GM23338 (cell line): ENCODE results near the gene SYNGR4.

Experiments used
- CREB1 ChIP-seq: fragments of 250-450 bp; sonication (Bioruptor Pico); IDR thresholded peaks from 2 replicates; pipeline ENCODE4 v1.5.0; 2020; ENCODE audit warnings: low read depth, mild to moderate bottlenecking, moderate library complexity
- CTCF ChIP-seq, 2 experiments: fragments of 200-600 bp in 1 of 2; sonication (generic) in 1 of 2; conservative IDR thresholded peaks; 2 replicates each; pipeline versions ENCODE4 v1.5.1 to v1.6.1; 2016 to 2017; ENCODE audit warnings: antibody characterized with exemption in 2 of 2, low read depth in 2 of 2, mild to moderate bottlenecking in 2 of 2, moderate library complexity in 1 of 2
- EZH2 ChIP-seq: fragments of 200-600 bp; sonication (generic); IDR thresholded peaks from one replicate; pipeline ENCODE4 v1.8.0; 2017; ENCODE audit warnings: antibody characterized with exemption, mild to moderate bottlenecking, low read depth; ENCODE audit not compliant: unreplicated experiment
- EZH2phosphoT487 ChIP-seq: fragments of 200-600 bp; sonication (generic); IDR thresholded peaks from one replicate; pipeline ENCODE4 v1.8.1; 2018; ENCODE audit warnings: antibody characterized with exemption; ENCODE audit not compliant: unreplicated experiment
- JUNB ChIP-seq: IDR thresholded peaks from one replicate; pipeline ENCODE4 v1.6.1; 2016; ENCODE audit warnings: antibody characterized with exemption; ENCODE audit not compliant: unreplicated experiment
- POLR2AphosphoS5 ChIP-seq: IDR thresholded peaks from 2 replicates; pipeline ENCODE4 v1.6.1; 2016; ENCODE audit warnings: antibody characterized with exemption, low read depth
- REST ChIP-seq: IDR thresholded peaks from one replicate; pipeline ENCODE4 v1.6.1; 2018; ENCODE audit warnings: antibody characterized with exemption; ENCODE audit not compliant: unreplicated experiment
- ZNF114 ChIP-seq: fragments of 250-450 bp; sonication (Bioruptor Pico); IDR thresholded peaks from 2 replicates; pipeline ENCODE4 v1.5.0; 2020; ENCODE audit warnings: mild to moderate bottlenecking, moderate library complexity
- ZNF331 ChIP-seq: fragments of 250-450 bp; sonication (Bioruptor Pico); IDR thresholded peaks from 2 replicates; pipeline ENCODE4 v1.5.0; 2020; ENCODE audit warnings: low read depth, mild to moderate bottlenecking, moderate library complexity
- ZNF462 ChIP-seq: fragments of 250-450 bp; sonication (Bioruptor Pico); IDR thresholded peaks from 2 replicates; pipeline ENCODE4 v1.5.0; 2020; ENCODE audit warnings: mild to moderate bottlenecking, moderate library complexity

GRCh38 chr19:48379058-48379457 is 14.9 kb downstream of the SYNGR4 start:
- no peak for TF ChIP-seq CTCF (conservative IDR thresholded peaks at IDR 0.05; ENCODE audit: low read depth in 2 of 2)
- no peak for TF ChIP-seq REST
- no peak for TF ChIP-seq ZNF462 (CRISPR knock-in tag)
- no peak for TF ChIP-seq EZH2
- no peak for TF ChIP-seq CREB1 (CRISPR knock-in tag)
- no peak for TF ChIP-seq EZH2phosphoT487
- TF ChIP-seq POLR2AphosphoS5: no peak
- TF ChIP-seq JUNB: no peak
- TF ChIP-seq ZNF331: no peak
- TF ChIP-seq ZNF114 (CRISPR knock-in tag): no peak
